CD4-positive, alpha-beta T cell treated with Interleukin-6 at 100 ng/mL for 8 hours (primary cell): Measurements from ENCODE around the gene NCR1.
"Not testable (repeated sequence)": the region's sequence is repeated elsewhere in the genome, so short reads cannot be mapped to it uniquely, and the experiment has no call there.

Experiments
- DNase-seq: peaks from one replicate; pipeline ENCODE4 v3.0.0-alpha.2; 2020; ENCODE audit warnings: mixed read lengths, low spot score

The NCR1 gene

GRCh38 chr19:54907899-54908298 is 2.0 kb downstream of the NCR1 start:
- DNase-seq = not testable (repeated sequence)

- no peak for DNase-seq
Measured at GRCh38 chr19:54916822-54917221, 10.9 kb downstream of the NCR1 start.

- no peak for DNase-seq
Measured at GRCh38 chr19:54918499-54918898, 12.6 kb downstream of the NCR1 start.

GRCh38 chr19:54919646-54920563 is 14.0 kb downstream of the NCR1 start:
- not testable (repeated sequence) for DNase-seq

- no peak for DNase-seq
Measured at GRCh38 chr19:54921082-54921481, 15.1 kb downstream of the NCR1 start.

- no peak for DNase-seq
Measured at GRCh38 chr19:54923276-54923675, 17.3 kb downstream of the NCR1 start.

- no peak for DNase-seq
Measured at GRCh38 chr19:54928299-54928698, 22.4 kb downstream of the NCR1 start.

GRCh38 chr19:54937926-54938325 is 32.0 kb downstream of the NCR1 start:
- no peak for DNase-seq

- no peak for DNase-seq
Measured at GRCh38 chr19:54938906-54939305, 33.0 kb downstream of the NCR1 start.

GRCh38 chr19:54939538-54939937 is 33.6 kb downstream of the NCR1 start:
- not testable (repeated sequence) for DNase-seq

GRCh38 chr19:54943772-54944361 is 37.9 kb downstream of the NCR1 start:
- DNase-seq = not testable (repeated sequence)

- no peak for DNase-seq
Measured at GRCh38 chr19:54947381-54947780, 41.4 kb downstream of the NCR1 start, which contains the start of gene NLRP7. Gene NLRP7, minus strand, starts transcription at chr19:54947530.

- no peak for DNase-seq
Measured at GRCh38 chr19:54949412-54949811, 43.5 kb downstream of the NCR1 start.

- DNase-seq = not testable (repeated sequence)
Measured at GRCh38 chr19:54950580-54950979, 44.6 kb downstream of the NCR1 start.

GRCh38 chr19:54952591-54953344 is 46.8 kb downstream of the NCR1 start:
- no peak for DNase-seq

GRCh38 chr19:54953345-54953713 is 47.4 kb downstream of the NCR1 start:
- not testable (repeated sequence) for DNase-seq

GRCh38 chr19:54955376-54955775 is 49.4 kb downstream of the NCR1 start:
- DNase-seq = no peak

- DNase-seq = no peak
Measured at GRCh38 chr19:54959840-54960239, 53.9 kb downstream of the NCR1 start.
